ENCODE results near the gene RNPEPL1.
A peak's percentile ranks its signal among the peaks of the same experiment; 100 is the strongest.

Gene RNPEPL1

DNA sequence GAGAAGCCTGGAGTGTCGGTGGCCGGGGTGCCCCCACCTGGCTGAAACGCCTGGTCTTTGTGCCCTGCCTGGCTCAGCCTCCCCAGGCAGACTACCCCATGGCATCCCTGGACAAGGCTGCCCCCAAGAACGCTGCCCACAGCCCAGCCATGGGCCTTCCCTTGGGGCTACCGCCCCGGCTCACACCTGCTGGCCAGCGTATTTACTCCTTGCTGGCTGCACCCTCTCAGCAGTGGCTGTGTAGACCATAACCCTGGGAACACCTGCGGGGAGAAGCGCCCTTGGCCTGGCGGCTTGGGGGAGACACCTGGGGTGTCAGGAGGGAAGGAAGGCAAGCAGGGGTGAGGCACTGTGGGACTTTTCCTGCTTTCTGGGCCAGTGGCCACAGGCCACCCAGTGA is 35.6 kb downstream of the RNPEPL1 start:
- TF ChIP-seq, protein P1, sequence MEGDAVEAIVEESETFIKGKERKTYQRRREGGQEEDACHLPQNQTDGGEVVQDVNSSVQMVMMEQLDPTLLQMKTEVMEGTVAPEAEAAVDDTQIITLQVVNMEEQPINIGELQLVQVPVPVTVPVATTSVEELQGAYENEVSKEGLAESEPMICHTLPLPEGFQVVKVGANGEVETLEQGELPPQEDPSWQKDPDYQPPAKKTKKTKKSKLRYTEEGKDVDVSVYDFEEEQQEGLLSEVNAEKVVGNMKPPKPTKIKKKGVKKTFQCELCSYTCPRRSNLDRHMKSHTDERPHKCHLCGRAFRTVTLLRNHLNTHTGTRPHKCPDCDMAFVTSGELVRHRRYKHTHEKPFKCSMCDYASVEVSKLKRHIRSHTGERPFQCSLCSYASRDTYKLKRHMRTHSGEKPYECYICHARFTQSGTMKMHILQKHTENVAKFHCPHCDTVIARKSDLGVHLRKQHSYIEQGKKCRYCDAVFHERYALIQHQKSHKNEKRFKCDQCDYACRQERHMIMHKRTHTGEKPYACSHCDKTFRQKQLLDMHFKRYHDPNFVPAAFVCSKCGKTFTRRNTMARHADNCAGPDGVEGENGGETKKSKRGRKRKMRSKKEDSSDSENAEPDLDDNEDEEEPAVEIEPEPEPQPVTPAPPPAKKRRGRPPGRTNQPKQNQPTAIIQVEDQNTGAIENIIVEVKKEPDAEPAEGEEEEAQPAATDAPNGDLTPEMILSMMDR (IDR thresholded peaks at IDR 0.05; ENCODE audit: control extremely low read depth, extremely low read depth, low read depth, missing control alignments): no peak
- DNase-seq (ENCODE audit: extremely low spot score): no peak
- CTCF ChIA-PET: interaction anchor here (0.7 to 1.5 kb wide), 2 partner anchors 10 to 19 kb away, joined by 4 read pairs; no protein-coding TSS in a partner anchor
- POLR2A ChIA-PET: no interaction called here

DNA sequence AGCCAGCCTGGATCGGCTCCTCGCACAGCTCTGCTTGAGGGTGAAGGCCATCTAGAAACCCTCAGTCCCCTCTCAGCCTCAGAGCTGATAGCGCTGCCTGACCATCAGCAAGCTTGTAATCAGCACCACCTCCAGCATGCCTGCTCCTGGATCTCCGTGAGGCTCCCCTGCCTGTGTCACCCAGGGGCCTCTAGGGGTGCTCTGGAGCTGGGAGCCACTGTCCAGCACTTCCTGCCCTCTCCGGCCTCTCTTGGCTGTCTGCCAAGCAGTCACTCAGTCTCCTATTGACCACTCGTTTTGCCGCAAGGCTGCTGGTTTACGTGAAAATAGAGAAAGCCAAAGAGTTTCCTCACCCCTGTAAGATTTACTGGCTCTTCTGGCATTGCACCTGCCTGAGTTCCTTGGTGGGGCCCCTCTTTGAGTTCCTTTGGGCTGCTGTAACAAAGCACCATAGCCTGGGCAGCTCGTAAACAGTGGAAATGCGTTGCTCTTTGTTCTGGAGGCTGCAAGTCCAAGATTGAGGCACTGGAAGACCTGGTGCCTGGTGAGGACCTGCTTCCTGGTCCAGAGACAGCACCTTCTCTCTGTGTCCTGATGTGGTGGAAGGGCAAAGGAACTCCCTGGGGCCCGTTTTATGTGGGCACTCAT is 36.1 kb downstream of the RNPEPL1 start:
- DNase-seq (ENCODE audit: extremely low spot score): peak; percentile 56
- TF ChIP-seq, protein P1 (IDR thresholded peaks at IDR 0.05; ENCODE audit: control extremely low read depth, extremely low read depth, low read depth, missing control alignments): peak; percentile 40
- POLR2A ChIA-PET: no interaction called here
- CTCF ChIA-PET: interaction anchor here (0.7 kb wide), 1 partner anchor 11 kb away, joined by 4 read pairs; no protein-coding TSS in a partner anchor

DNA sequence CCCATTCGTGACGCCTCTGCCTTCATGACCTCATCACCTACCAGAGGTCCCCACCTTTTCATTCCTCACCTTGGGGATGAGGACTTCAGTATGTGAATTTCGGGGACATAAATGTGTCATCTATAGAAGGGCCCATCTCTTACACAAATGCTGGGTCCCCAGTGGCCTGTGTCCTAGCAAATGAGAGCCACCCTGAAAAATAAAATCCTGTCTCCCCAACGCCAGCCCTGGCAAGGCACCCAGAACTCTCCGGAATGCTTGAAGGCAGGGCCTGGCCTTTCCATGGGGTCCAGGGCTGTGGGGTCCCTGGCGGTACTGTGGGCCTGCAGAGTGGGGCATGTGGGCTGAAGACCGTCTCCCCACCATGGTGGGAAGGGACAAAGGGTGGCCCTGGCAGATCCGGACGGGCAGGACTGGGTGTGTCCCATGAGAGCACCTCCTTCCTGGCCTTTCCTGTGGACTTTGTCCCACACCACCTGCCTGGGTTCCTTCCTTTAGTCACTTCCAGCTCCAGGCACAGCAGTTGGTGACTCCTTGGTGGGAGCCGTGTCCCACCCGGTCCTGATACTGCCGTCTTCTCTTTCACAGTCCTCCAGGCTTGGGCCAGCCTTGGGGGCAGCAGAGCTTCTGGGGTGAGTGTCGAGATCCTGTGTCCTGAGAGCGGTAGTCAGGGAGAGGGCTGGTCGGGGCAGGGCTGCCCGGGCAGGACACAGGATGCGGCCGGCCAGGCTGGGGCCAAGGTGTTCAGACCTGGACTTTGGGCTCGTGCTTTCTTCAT is 36.8 kb downstream of the RNPEPL1 start:
- DNase-seq (ENCODE audit: extremely low spot score): no peak
- CTCF ChIA-PET: interaction anchor here (0.8 to 1.0 kb wide), 2 partner anchors 16 to 38 kb away, joined by 3 read pairs; no protein-coding TSS in a partner anchor
- POLR2A ChIA-PET: interaction anchor here (1.9 kb wide), 1 partner anchor 21 kb away, joined by 4 read pairs; no protein-coding TSS in a partner anchor
- TF ChIP-seq, protein P1 (IDR thresholded peaks at IDR 0.05; ENCODE audit: control extremely low read depth, extremely low read depth, low read depth, missing control alignments): no peak

DNA sequence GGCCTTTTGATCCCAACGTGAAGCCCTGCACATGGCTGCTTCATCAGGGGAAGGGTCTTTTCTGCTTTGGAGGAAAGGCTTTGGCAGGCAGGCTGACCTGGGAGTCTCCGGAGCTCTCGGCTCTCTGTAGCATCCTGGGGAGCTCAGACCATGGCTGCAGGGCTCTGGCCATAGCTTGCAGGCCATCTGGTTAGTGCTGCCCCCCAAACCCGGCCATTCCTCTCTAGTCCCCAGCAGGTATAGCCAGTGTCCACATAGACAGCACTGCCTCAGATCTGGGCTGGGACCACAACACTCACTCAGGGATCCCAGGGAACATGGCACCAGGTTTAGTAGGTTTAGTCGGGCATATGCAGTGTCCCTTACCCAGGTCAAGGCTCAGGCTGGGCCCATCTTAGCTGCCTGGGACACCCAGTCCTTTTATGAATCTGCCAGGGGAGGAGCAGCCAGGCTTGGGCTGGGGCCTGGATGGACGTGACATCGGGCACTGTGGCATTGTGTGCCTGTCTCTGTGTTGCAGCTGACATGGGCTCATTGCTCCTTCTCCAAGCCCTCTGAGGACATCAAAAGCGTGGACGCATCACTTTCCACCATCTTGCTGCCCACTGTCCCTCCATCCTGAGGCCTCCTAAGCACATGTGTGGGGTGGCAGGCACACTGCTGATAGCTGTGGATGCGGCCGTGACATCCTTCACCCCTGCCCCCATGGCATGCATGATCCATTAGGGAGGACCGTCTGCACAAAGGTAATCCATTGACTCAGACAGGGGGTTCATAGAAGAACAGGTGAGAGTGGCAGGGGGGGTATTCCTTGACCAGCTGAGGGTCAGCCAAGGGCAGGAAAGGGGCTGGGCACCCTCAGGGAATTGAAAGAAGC is 37.8 kb downstream of the RNPEPL1 start:
- no peak for DNase-seq (ENCODE audit: extremely low spot score)
- TF ChIP-seq, protein P1 (IDR thresholded peaks at IDR 0.05; ENCODE audit: control extremely low read depth, extremely low read depth, low read depth, missing control alignments): no peak
- ChIA-PET CTCF (interaction anchor here (0.8 to 1.1 kb wide), 3 partner anchors 15 to 39 kb away, joined by 3 read pairs; no protein-coding TSS in a partner anchor), POLR2A (interaction anchor here (1.4 to 1.9 kb wide), 2 partner anchors 20 to 22 kb away, joined by 4 to 5 read pairs; partner anchors contain the start of gene CAPN10)

DNA sequence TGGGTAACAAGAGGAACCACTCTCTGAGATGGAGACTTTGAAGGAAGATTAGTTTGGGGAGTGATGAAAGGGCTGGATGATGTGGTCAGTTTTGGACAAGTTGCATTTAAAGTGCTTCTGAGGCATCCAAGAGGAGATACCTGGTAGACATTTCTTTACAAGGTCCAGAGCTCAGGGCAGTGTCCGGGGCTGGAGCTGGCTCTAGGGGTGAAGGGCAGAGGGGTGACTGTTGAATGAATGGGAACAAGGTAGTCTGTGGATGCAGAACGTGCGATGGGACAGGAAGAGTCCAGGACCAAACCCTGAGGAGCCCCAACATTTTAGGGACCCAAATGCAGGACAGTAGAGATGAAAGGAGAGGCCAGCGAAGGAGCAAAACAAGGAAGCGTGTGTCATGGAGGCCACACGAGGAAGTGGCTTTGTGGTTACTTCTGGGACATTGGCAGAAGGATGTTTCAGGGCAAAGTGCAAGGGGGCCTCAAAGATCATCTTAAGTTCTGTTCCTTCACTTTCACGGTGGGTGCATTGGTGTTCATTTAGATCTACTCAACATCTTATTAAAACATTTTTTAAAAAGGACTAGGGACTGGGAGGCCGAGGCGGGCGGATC is 43.4 kb downstream of the RNPEPL1 start:
- CTCF ChIA-PET: interaction anchor here (0.9 to 1.5 kb wide), 3 partner anchors 10 to 98 kb away, joined by 3 to 4 read pairs (median 3); no protein-coding TSS in a partner anchor

More for the DNA sequence above, 43.4 kb downstream of the RNPEPL1 start:
- POLR2A ChIA-PET: no interaction called here
- no peak for DNase-seq (ENCODE audit: extremely low spot score)
- TF ChIP-seq, protein P1 (IDR thresholded peaks at IDR 0.05; ENCODE audit: control extremely low read depth, extremely low read depth, low read depth, missing control alignments): no peak
